IMR-90 (cell line): ENCODE measurements around the gene ATG2A. TPM values are rescaled to one million over a fixed set of nuclear protein-coding genes. Genes with fewer than 3 reads are reported as not detected.

ENCODE experiments used
- ATAC-seq: fragments of 200-7000 bp; cut with Tn5 transposase; 2 replicates; pipeline ENCODE4 v1.9.1; 2020; ENCODE audit warnings: low read depth, mild to moderate bottlenecking, moderate library complexity
- BruUV-seq: library from RNA; stranded (reverse); fragments of 400-500 nt; replicated peaks from 2 replicates; lab custom pipeline; 2021; lab: Mats Ljungman, UMichigan
- CTCF ChIA-PET: fragments of 300-600 bp; formaldehyde crosslinking; extraction: SDS; loops from one replicate; lab custom pipeline; 2021; ENCODE audit warnings: antibody characterized with exemption; lab: Yijun Ruan, JAX
- POLR2A ChIA-PET: fragments of 300-600 bp; sonication (Branson Sonifier 250); formaldehyde crosslinking; loops from one replicate; lab custom pipeline; 2022; ENCODE audit warnings: antibody characterized with exemption; ENCODE audit not compliant: unreplicated experiment; lab: Charles Lee
- DNase-seq: peaks from one replicate; pipeline ENCODE4 v3.0.0; 2013
- H2AFZ ChIP-seq: replicated peaks from 2 replicates; pipeline ENCODE3; 2013; ENCODE audit warnings: low read length, mild to moderate bottlenecking; ENCODE audit not compliant: poor library complexity
- H2AK5ac ChIP-seq: 2 replicates; pipeline ENCODE4 v1.6.1; 2013; ENCODE audit warnings: low read depth, low read length, inconsistent platforms
- H2AK9ac ChIP-seq: replicated peaks from 2 replicates; pipeline ENCODE3; 2013; ENCODE audit warnings: mild to moderate bottlenecking, low read depth, low read length, moderate library complexity; ENCODE audit not compliant: poor library complexity
- H2BK120ac ChIP-seq: 2 replicates; pipeline ENCODE4 v1.6.1; 2013; ENCODE audit warnings: low read depth, low read length, inconsistent platforms
- H2BK15ac ChIP-seq: 3 replicates; pipeline ENCODE4 v1.6.1; 2013; ENCODE audit warnings: low read depth, low read length, inconsistent platforms
- H2BK20ac ChIP-seq: 2 replicates; pipeline ENCODE4 v1.6.1; 2013; ENCODE audit warnings: low read depth, mild to moderate bottlenecking, inconsistent platforms, low read length, moderate library complexity
- H2BK5ac ChIP-seq: 2 replicates; pipeline ENCODE4 v1.6.1; 2013; ENCODE audit warnings: mild to moderate bottlenecking, low read depth, low read length, inconsistent platforms; ENCODE audit not compliant: poor library complexity, severe bottlenecking
- H3K14ac ChIP-seq: replicated peaks from 2 replicates; pipeline ENCODE4 v1.6.1; 2013; ENCODE audit warnings: low read depth, low read length, inconsistent platforms
- H3K18ac ChIP-seq: 2 replicates; pipeline ENCODE4 v1.6.1; 2013; ENCODE audit warnings: low read depth, low read length, control low read depth
- H3K23ac ChIP-seq: 2 replicates; pipeline ENCODE4 v1.6.1; 2013; ENCODE audit warnings: low read depth, low read length, inconsistent platforms
- H3K27ac ChIP-seq: 2 replicates; pipeline ENCODE4 v1.5.1; 2013; ENCODE audit warnings: mild to moderate bottlenecking, control low read depth, low read length; ENCODE audit not compliant: insufficient read depth
- H3K27me3 ChIP-seq: 2 replicates; pipeline ENCODE4 v1.6.1; 2013; ENCODE audit warnings: low read length; ENCODE audit not compliant: control insufficient read depth, insufficient read depth
- H3K36me3 ChIP-seq: 2 replicates; pipeline ENCODE4 v1.6.1; 2013; ENCODE audit warnings: low read length, mixed read lengths; ENCODE audit not compliant: control insufficient read depth, insufficient read depth
- H3K4ac ChIP-seq: 2 replicates; pipeline ENCODE4 v1.6.1; 2013; ENCODE audit warnings: low read depth, low read length, inconsistent platforms
- H3K4me1 ChIP-seq: 2 replicates; pipeline ENCODE4 v1.6.1; 2013; ENCODE audit warnings: low read length, mixed read lengths; ENCODE audit not compliant: control insufficient read depth, insufficient read depth
- H3K4me2 ChIP-seq: 2 replicates; pipeline ENCODE4 v1.6.1; 2013; ENCODE audit warnings: low read depth, mild to moderate bottlenecking, control low read depth, low read length, moderate library complexity
- H3K4me3 ChIP-seq: 2 replicates; pipeline ENCODE4 v1.5.1; 2013; ENCODE audit warnings: low read depth, mild to moderate bottlenecking, control low read depth, low read length, moderate library complexity; ENCODE audit not compliant: insufficient read depth
- H3K56ac ChIP-seq: 2 replicates; pipeline ENCODE4 v1.6.1; 2013; ENCODE audit warnings: low read length, inconsistent platforms; ENCODE audit not compliant: insufficient read depth; ENCODE audit errors: extremely low read depth
- H3K79me1 ChIP-seq, 2 experiments: 2 replicates each; pipeline ENCODE4 v1.6.1; 2013; ENCODE audit warnings: low read length in 2 of 2, inconsistent platforms in 1 of 2, low read depth in 1 of 2
- H3K9ac ChIP-seq: 2 replicates; pipeline ENCODE4 v1.6.1; 2013; ENCODE audit warnings: low read depth, low read length, control low read depth
- H3K9me1 ChIP-seq: 2 replicates; pipeline ENCODE4 v1.6.1; 2013; ENCODE audit warnings: low read length, inconsistent platforms; ENCODE audit not compliant: insufficient read depth
- H3K9me3 ChIP-seq: 2 replicates; pipeline ENCODE4 v1.6.1; 2013; ENCODE audit warnings: low read length; ENCODE audit not compliant: control insufficient read depth, insufficient read depth
- H4K20me1 ChIP-seq: 2 replicates; pipeline ENCODE4 v1.6.1; 2013; ENCODE audit warnings: low read length, inconsistent platforms; ENCODE audit not compliant: insufficient read depth
- H4K5ac ChIP-seq: 2 replicates; pipeline ENCODE4 v1.6.1; 2013; ENCODE audit warnings: mild to moderate bottlenecking, low read depth, low read length, control low read depth
- H4K8ac ChIP-seq, 2 experiments: 2 replicates each; pipeline ENCODE4 v1.6.1; 2013; ENCODE audit warnings: low read depth in 2 of 2, low read length in 2 of 2, control low read depth in 1 of 2, inconsistent platforms in 1 of 2
- H4K91ac ChIP-seq: 2 replicates; pipeline ENCODE4 v1.6.1; 2013; ENCODE audit warnings: low read depth, low read length, inconsistent platforms; ENCODE audit not compliant: insufficient read depth
- BHLHE40 ChIP-seq: fragments of 150-350 bp; IDR thresholded peaks from 2 replicates; pipeline ENCODE4 v1.6.1; 2016; ENCODE audit warnings: mild to moderate bottlenecking, low read depth, low read length
- CTCF ChIP-seq: conservative IDR thresholded peaks from 2 replicates; pipeline ENCODE4 v1.5.1; 2012; ENCODE audit warnings: mild to moderate bottlenecking, low read depth, low read length, improper control_type of control experiment
- ELK1 ChIP-seq: fragments of 150-350 bp; IDR thresholded peaks from 2 replicates; pipeline ENCODE4 v1.6.1; 2016; ENCODE audit warnings: low read depth, mild to moderate bottlenecking, low read length, moderate library complexity, borderline replicate concordance
- FOS ChIP-seq: fragments of 150-350 bp; IDR thresholded peaks from 2 replicates; pipeline ENCODE4 v1.6.1; 2016; ENCODE audit warnings: low read depth, low read length
- MAFK ChIP-seq: IDR thresholded peaks from 2 replicates; pipeline ENCODE4 v1.6.1; 2012; ENCODE audit warnings: low read depth, low read length, improper control_type of control experiment
- MAZ ChIP-seq: IDR thresholded peaks from 2 replicates; pipeline ENCODE4 v1.6.1; 2012; ENCODE audit warnings: low read depth, mild to moderate bottlenecking, low read length, improper control_type of control experiment, moderate library complexity, borderline replicate concordance
- MXI1 ChIP-seq: IDR thresholded peaks from 2 replicates; pipeline ENCODE4 v1.6.1; 2012; ENCODE audit warnings: low read depth, mild to moderate bottlenecking, low read length, moderate library complexity, borderline replicate concordance
- POLR2A ChIP-seq: IDR thresholded peaks from 2 replicates; pipeline ENCODE4 v1.6.1; 2012; ENCODE audit warnings: mild to moderate bottlenecking, low read depth, low read length
- RAD21 ChIP-seq: IDR thresholded peaks from 2 replicates; pipeline ENCODE4 v1.6.1; 2012; ENCODE audit warnings: low read length, improper control_type of control experiment
- RFX5 ChIP-seq: IDR thresholded peaks from 2 replicates; pipeline ENCODE4 v1.8.0; 2012; ENCODE audit warnings: low read depth, mild to moderate bottlenecking, low read length, moderate library complexity
- SMC3 ChIP-seq: fragments of 150-350 bp; IDR thresholded peaks from 2 replicates; pipeline ENCODE4 v1.6.1; 2016; ENCODE audit warnings: low read depth, mild to moderate bottlenecking, antibody characterized with exemption, low read length, moderate library complexity
- USF2 ChIP-seq: fragments of 150-350 bp; IDR thresholded peaks from 2 replicates; pipeline ENCODE4 v1.6.1; 2017; ENCODE audit warnings: mild to moderate bottlenecking, antibody characterized with exemption, low read length, low read depth
- WGBS, 2 experiments: methylation state at CpG; one replicate each; pipeline versions ENCODE4 v1.1.5 to v1.1.7; 2013; ENCODE audit warnings: missing lambda C conversion rate in 2 of 2; ENCODE audit not compliant: insufficient read length in 1 of 2; ENCODE audit errors: extremely low coverage in 2 of 2; 5-methylcytosine and 5-hydroxymethylcytosine counted together
- dilution Hi-C: fragments of 300-500 bp; cut with HindIII; formaldehyde crosslinking; loops from one replicate; pipeline ENCODE4 v1.14.3; 2018; ENCODE audit warnings: low sequenced_read_pairs; ENCODE audit not compliant: unreplicated experiment
- in situ Hi-C: fragments of 300-500 bp; cut with MboI; formaldehyde crosslinking; loops from 3 replicates; pipeline ENCODE4 v1.14.3; 2019; ENCODE audit warnings: low sequenced_read_pairs, inconsistent platforms, mixed read lengths
- intact Hi-C: fragments of 100-400 bp; cut with micrococcal nuclease; formaldehyde crosslinking; loops from 2 replicates; pipeline ENCODE4 v1.10.0; 2022
- polyA plus RNA-seq, 3 experiments: library from polyadenylated mRNA; depleted of rRNA; stranded (reverse); fragments of >200 nt; gene quantifications; 2 replicates each; pipeline ENCODE4 v1.2.3, GENCODE V29; 2012; ENCODE audit warnings: low replicate concordance in 1 of 3
- total RNA-seq: library from RNA; depleted of rRNA; stranded (reverse); fragments of >200 nt; gene quantifications from 2 replicates; pipeline ENCODE4 v1.2.3, GENCODE V29; 2012

ATG2A gene
- total and polyA plus RNA-seq, 2 of the 4 experiments (the other 2 are of a cell fraction) = 3.2 to 10.5 TPM

- peaks cover 17% of the 10 kb centered on the region for H3K36me3 ChIP-seq
- H2BK120ac ChIP-seq = peak within 1 kb of the TSS; percentile 95
- H2AFZ ChIP-seq = peak within 1 kb of the TSS; percentile 100
- in situ Hi-C loops (loop anchor here (5.0 kb wide), 1 partner anchor 83 kb away; no protein-coding TSS in a partner anchor), dilution Hi-C loops (no loop called here), intact Hi-C loops (loop anchor here (1.0 to 2.0 kb wide), 2 partner anchors 77 to 83 kb away; no protein-coding TSS in a partner anchor)
- ChIA-PET POLR2A (no interaction called here), CTCF (interaction anchor here (0.5 to 1.5 kb wide), 2 partner anchors 46 to 73 kb away, joined by 3 to 4 read pairs; partner anchors contain the start of gene BATF2)
- H3K14ac ChIP-seq = peak within 1 kb of the TSS; percentile 99
- peak within 1 kb of the TSS; percentile 96 for H3K4me2 ChIP-seq
- H4K20me1 ChIP-seq = peaks cover 2% of the 10 kb centered on the region
- H2AK9ac ChIP-seq = peak within 1 kb of the TSS; percentile 96
- peak; percentile 94 for DNase-seq
- peak within 1 kb of the TSS; percentile 81 for H3K9ac ChIP-seq
- peak within 1 kb of the TSS; percentile 98 for H3K23ac ChIP-seq
- peak within 1 kb of the TSS; percentile 96 for H3K4ac ChIP-seq
- no peaks in the 10 kb centered on the region for H3K9me3 ChIP-seq
- H3K9me1 ChIP-seq = 0 out of 2 replicates have a peak, but pooled peaks cover 6% of the 10 kb centered on the region
- peak within 1 kb of the TSS; percentile 95 for H2BK20ac ChIP-seq
- BruUV-seq = no TSS peak
- peak within 1 kb of the TSS; percentile 97 for H4K5ac ChIP-seq
- H2BK5ac ChIP-seq = peak within 1 kb of the TSS; percentile 90
- no peaks in the 10 kb centered on the region for H3K27me3 ChIP-seq
- H3K4me1 ChIP-seq = peaks cover 7% of the 10 kb centered on the region
- H3K4me3 ChIP-seq = peak within 1 kb of the TSS; percentile 83
- H2AK5ac ChIP-seq = peak within 1 kb of the TSS; percentile 93
- H4K91ac ChIP-seq = peak within 1 kb of the TSS; percentile 93
- peak within 1 kb of the TSS; percentile 61 for H3K18ac ChIP-seq
- ATAC-seq = peak; percentile 97
- peak within 1 kb of the TSS; percentile 47 to 99 for H4K8ac ChIP-seq
- peak within 1 kb of the TSS; percentile 83 for H3K27ac ChIP-seq
- 0% methylated on average over 32 of the region's 47 CpGs; no CpG with 5 or more reads in 1 of the 2 experiments for WGBS, 2 experiments
- H3K56ac ChIP-seq = peak within 1 kb of the TSS; percentile 92
- H3K79me1 ChIP-seq = peaks cover 5 to 30% of the 10 kb centered on the region in 2 experiments; a peak in 3 of 4 replicates
- H2BK15ac ChIP-seq = peak within 1 kb of the TSS; percentile 93; the same call in 2 of the 3 replicates
- peak; percentile 97 for TF ChIP-seq MAZ
- TF ChIP-seq USF2 = no peak; the same call in 1 of the 2 replicates
- peak; percentile 70 for TF ChIP-seq POLR2A
- no peak for TF ChIP-seq SMC3
- no peak for TF ChIP-seq RFX5
- peak; percentile 87 for TF ChIP-seq FOS
- TF ChIP-seq CTCF = no peak
- TF ChIP-seq MXI1 = peak; percentile 72; the same call in 1 of the 2 replicates
- TF ChIP-seq MAFK = no peak
- TF ChIP-seq BHLHE40 = peak; percentile 61; the same call in 1 of the 2 replicates
- 0 out of 2 replicates have a peak, but pooled peaks have one; percentile 8 for TF ChIP-seq RAD21
- TF ChIP-seq ELK1 = no peak
These were observed 7.2 kb upstream of the ATG2A start, which contains the start of gene PPP2R5B for GRCh38 chr11:64923944-64924909. Gene PPP2R5B (plus strand): TSS chr11:64924689. CDS start chr11:64925735, 1,046 bp downstream.
